Parathyroid adenoma (tissue), 2 donors: ENCODE data around the gene SEZ6L2.

ENCODE experiments used
- H2AFZ ChIP-seq: fragments of 300-600 bp; sonication (generic); one replicate; pipeline ENCODE4 v1.7.0; 2017; ENCODE audit warnings: antibody characterized with exemption, mild to moderate bottlenecking
- H3K27ac ChIP-seq: fragments of 300-600 bp; sonication (generic); one replicate; pipeline ENCODE4 v1.7.0; 2017
- H3K27me3 ChIP-seq: fragments of 300-600 bp; sonication (generic); one replicate; pipeline ENCODE4 v1.7.0; 2017; ENCODE audit warnings: low read length; ENCODE audit not compliant: control insufficient read depth, insufficient read depth
- H3K36me3 ChIP-seq: fragments of 300-600 bp; sonication (generic); one replicate; pipeline ENCODE4 v1.7.0; 2017; ENCODE audit warnings: low read length; ENCODE audit not compliant: control insufficient read depth, insufficient read depth
- H3K4me1 ChIP-seq: fragments of 300-600 bp; sonication (generic); one replicate; pipeline ENCODE4 v1.7.0; 2017; ENCODE audit warnings: control low read depth
- H3K4me2 ChIP-seq: fragments of 300-600 bp; sonication (generic); one replicate; pipeline ENCODE4 v1.7.0; 2017; ENCODE audit warnings: low read length
- H3K4me3 ChIP-seq: fragments of 300-600 bp; sonication (generic); one replicate; pipeline ENCODE4 v1.7.0; 2017; ENCODE audit warnings: low read depth, low read length
- H3K79me2 ChIP-seq: fragments of 300-600 bp; sonication (generic); one replicate; pipeline ENCODE4 v1.7.0; 2017; ENCODE audit warnings: control low read depth
- H3K9ac ChIP-seq: fragments of 300-600 bp; sonication (generic); one replicate; pipeline ENCODE4 v1.7.0; 2017; ENCODE audit warnings: mild to moderate bottlenecking
- H3K9me3 ChIP-seq: fragments of 300-600 bp; sonication (generic); one replicate; pipeline ENCODE4 v1.7.0; 2017; ENCODE audit warnings: low read length; ENCODE audit not compliant: control insufficient read depth
- TF ChIP-seq, protein P1 (sequence below): fragments of 300-600 bp; sonication (generic); IDR thresholded peaks from one replicate; pipeline ENCODE4 v1.7.0; 2017; ENCODE audit warnings: antibody characterized with exemption, mild to moderate bottlenecking
- donor health status: primary hyperparathyroidism.

Gene SEZ6L2

DNA sequence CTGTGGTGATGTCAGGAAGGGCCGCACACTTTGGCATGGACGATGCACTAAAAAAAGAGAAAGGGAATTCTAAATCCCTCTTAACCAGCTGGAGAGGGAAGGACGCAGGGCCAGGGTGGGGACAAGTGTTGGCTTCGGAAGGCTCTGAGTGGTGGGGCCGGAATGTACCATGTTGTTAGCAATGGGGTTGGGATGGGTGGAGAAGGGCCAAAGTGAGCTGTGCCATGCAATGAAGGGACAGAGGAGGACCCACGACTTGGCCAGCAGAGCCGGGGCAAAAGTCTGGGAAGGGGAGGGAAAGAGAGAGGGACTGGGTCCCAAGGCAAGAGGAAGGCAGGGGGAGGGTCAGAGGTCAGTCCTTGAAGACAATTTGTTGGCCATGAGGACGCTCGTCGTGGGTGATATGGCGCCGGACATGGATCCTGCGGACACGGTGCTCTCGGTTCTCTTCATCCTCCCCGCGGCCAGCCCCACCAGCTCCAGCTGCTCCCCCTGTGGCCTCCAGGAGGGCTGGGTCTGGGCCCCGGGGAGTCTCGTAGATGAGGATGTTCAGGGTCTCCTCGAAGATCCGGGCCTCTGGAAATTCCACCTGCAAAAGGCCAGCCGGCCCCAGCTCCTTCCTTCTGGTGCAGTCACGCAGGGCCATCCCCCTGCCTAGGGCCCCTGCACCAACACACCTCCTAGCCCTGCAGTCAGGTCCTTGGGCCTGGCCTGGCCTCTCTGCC lies 7.3 kb upstream of the SEZ6L2 start:
- Histone ChIP-seq H3K36me3 (no peaks in the 10 kb centered on the region), H3K9ac (no peak overlapping the region), H3K4me2 (no peak overlapping the region), H3K9me3 (no peaks in the 10 kb centered on the region), H3K27ac (no peak overlapping the region), H3K79me2 (no peaks in the 10 kb centered on the region), H3K27me3 (no peaks in the 10 kb centered on the region), H2AFZ (no peak overlapping the region), H3K4me3 (no peak overlapping the region), H3K4me1 (no peaks in the 10 kb centered on the region)
- TF ChIP-seq, protein P1, sequence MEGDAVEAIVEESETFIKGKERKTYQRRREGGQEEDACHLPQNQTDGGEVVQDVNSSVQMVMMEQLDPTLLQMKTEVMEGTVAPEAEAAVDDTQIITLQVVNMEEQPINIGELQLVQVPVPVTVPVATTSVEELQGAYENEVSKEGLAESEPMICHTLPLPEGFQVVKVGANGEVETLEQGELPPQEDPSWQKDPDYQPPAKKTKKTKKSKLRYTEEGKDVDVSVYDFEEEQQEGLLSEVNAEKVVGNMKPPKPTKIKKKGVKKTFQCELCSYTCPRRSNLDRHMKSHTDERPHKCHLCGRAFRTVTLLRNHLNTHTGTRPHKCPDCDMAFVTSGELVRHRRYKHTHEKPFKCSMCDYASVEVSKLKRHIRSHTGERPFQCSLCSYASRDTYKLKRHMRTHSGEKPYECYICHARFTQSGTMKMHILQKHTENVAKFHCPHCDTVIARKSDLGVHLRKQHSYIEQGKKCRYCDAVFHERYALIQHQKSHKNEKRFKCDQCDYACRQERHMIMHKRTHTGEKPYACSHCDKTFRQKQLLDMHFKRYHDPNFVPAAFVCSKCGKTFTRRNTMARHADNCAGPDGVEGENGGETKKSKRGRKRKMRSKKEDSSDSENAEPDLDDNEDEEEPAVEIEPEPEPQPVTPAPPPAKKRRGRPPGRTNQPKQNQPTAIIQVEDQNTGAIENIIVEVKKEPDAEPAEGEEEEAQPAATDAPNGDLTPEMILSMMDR: no peak

- H3K36me3 ChIP-seq: no peaks in the 10 kb centered on the region
Measured at GRCh38 chr16:29905668-29906067, 6.3 kb upstream of the SEZ6L2 start.

DNA sequence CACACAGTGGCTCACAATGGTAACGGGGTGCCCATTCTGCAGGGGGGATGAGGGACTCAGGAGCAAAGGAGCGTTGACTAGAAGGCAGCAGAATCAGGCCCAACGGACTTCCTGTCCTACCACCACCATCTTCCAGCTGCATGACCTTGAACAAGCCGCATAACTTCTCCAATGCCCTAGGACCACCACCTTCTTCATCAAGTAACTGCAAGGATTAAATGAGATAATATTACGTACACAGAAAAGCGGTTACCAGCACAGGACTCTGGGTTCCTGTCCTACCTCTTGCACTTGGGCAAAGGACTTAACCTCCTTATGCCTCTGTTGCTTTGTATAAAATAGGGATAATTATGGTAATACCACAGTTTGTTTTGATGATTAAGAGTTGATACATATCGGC lies 5.6 kb upstream of the SEZ6L2 start:
- Histone ChIP-seq H3K4me1 (no peaks in the 10 kb centered on the region), H3K4me2 (no peak overlapping the region), H3K9ac (no peak overlapping the region), H3K27me3 (no peaks in the 10 kb centered on the region), H3K27ac (no peak overlapping the region), H3K79me2 (no peaks in the 10 kb centered on the region), H3K9me3 (no peaks in the 10 kb centered on the region), H3K36me3 (no peaks in the 10 kb centered on the region), H3K4me3 (no peak overlapping the region), H2AFZ (no peak overlapping the region)
- TF ChIP-seq, protein P1: no peak

More at GRCh38 chr16:29905668-29906067, 6.3 kb upstream of the SEZ6L2 start:
- Histone ChIP-seq H3K9me3 (no peaks in the 10 kb centered on the region), H3K9ac (no peak overlapping the region), H3K79me2 (no peaks in the 10 kb centered on the region), H3K4me1 (no peaks in the 10 kb centered on the region), H3K27ac (no peak overlapping the region), H3K4me3 (no peak overlapping the region), H3K4me2 (no peak overlapping the region), H3K27me3 (no peaks in the 10 kb centered on the region), H2AFZ (no peak overlapping the region)
- TF ChIP-seq, protein P1: no peak

DNA sequence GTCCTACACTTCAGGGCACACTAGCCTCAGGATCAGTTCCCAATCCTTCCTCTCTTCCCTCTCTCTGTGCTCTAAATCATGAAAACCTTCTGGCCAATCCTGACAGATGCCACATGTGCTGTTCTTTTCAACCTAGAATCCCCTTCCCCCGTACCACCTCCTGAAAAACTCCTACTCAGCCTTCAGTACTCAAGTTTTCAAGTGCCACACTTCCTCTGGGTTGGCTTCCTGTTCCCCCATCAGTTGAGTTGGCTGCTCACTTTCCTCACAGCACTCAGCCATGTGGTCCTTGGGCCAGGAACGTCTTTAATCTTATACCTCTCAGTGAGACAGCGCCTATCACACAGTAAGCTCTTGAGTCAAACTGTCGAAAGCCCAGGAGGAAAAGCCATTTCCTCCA lies 4.2 kb upstream of the SEZ6L2 start:
- no peak overlapping the region for H3K4me3 ChIP-seq
- TF ChIP-seq, protein P1: no peak
- peaks cover 2% of the 10 kb centered on the region for H3K4me1 ChIP-seq

GRCh38 chr16:29901607-29901945 lies 2.2 kb upstream of the SEZ6L2 start:
- no peaks in the 10 kb centered on the region for H3K79me2 ChIP-seq
- no peaks in the 10 kb centered on the region for H3K27me3 ChIP-seq
- TF ChIP-seq, protein P1: no peak
- H3K9me3 ChIP-seq: no peaks in the 10 kb centered on the region
- no peak overlapping the region for H2AFZ ChIP-seq
- no peak overlapping the region for H3K27ac ChIP-seq
- no peaks in the 10 kb centered on the region for H3K36me3 ChIP-seq
- no peak overlapping the region for H3K4me3 ChIP-seq
- no peak overlapping the region for H3K9ac ChIP-seq
- no peak overlapping the region for H3K4me2 ChIP-seq
- peaks cover 11% of the 10 kb centered on the region for H3K4me1 ChIP-seq

More for the DNA sequence above, 4.2 kb upstream of the SEZ6L2 start:
- Histone ChIP-seq H3K4me2 (no peak overlapping the region), H2AFZ (no peak overlapping the region), H3K27me3 (no peaks in the 10 kb centered on the region), H3K79me2 (no peaks in the 10 kb centered on the region), H3K36me3 (no peaks in the 10 kb centered on the region), H3K9me3 (no peaks in the 10 kb centered on the region), H3K27ac (no peak overlapping the region), H3K9ac (no peak overlapping the region)
